GM13977 (cell line): ENCODE measurements around the gene MMP23B.
A peak's percentile ranks its signal among the peaks of the same experiment; 100 is the strongest.

Experiments
- DNase-seq: peaks from one replicate; pipeline ENCODE4 v3.0.0; 2012; ENCODE audit warnings: low spot score
- CTCF ChIP-seq: IDR thresholded peaks from 2 replicates; pipeline ENCODE4 v1.5.1; 2012; ENCODE audit warnings: mild to moderate bottlenecking, control low read depth; ENCODE audit not compliant: insufficient read depth; ENCODE audit errors: extremely low read depth, missing control alignments
- in situ Hi-C: fragments of 300-500 bp; cut with MboI; formaldehyde crosslinking; loops from one replicate; pipeline ENCODE4 v1.12.0; 2022; ENCODE audit warnings: low sequenced_read_pairs, low pct_unique_long_range_greater_than_20kb, mixed read lengths, inconsistent platforms; ENCODE audit not compliant: unreplicated experiment

The MMP23B gene

GRCh38 chr1:1610796-1611195 is 21.2 kb upstream of the MMP23B start:
- in situ Hi-C loops: no loop called here
- no peak for DNase-seq
- no peak for TF ChIP-seq CTCF

- in situ Hi-C loops: no loop called here
- DNase-seq: no peak
- no peak for TF ChIP-seq CTCF
Observed at GRCh38 chr1:1612104-1612400, 19.9 kb upstream of the MMP23B start.

- TF ChIP-seq CTCF: no peak
- in situ Hi-C loops: no loop called here
Observed at GRCh38 chr1:1613509-1614082, 18.4 kb upstream of the MMP23B start.

GRCh38 chr1:1614204-1614953 is 17.6 kb upstream of the MMP23B start:
- DNase-seq: no peak
- in situ Hi-C loops: no loop called here
- no peak for TF ChIP-seq CTCF

More at GRCh38 chr1:1613509-1614082, 18.4 kb upstream of the MMP23B start:
- DNase-seq: no peak

- in situ Hi-C loops: no loop called here
- DNase-seq: no peak
- TF ChIP-seq CTCF: no peak
Observed at GRCh38 chr1:1614954-1615255, 17.1 kb upstream of the MMP23B start.

- in situ Hi-C loops: no loop called here
- DNase-seq: peak; percentile 100
- no peak for TF ChIP-seq CTCF
Observed at GRCh38 chr1:1615256-1616044, 16.5 kb upstream of the MMP23B start, which contains the start of gene MIB2. MIB2 (plus strand) TSS chr1:1615500; CDS start chr1:1623453, 7,953 bp downstream.
